ENCODE measurements around the gene POLA1.

GRCh38 chrX:24702362-24703184, 8.9 kb downstream of the POLA1 start:
- TF ChIP-seq POLR2AphosphoS5 (IDR thresholded peaks at IDR 0.05; ENCODE audit: low read depth) (no peak), CTCF (IDR thresholded peaks at IDR 0.05; ENCODE audit: insufficient read depth, low read length) (no peak), SPI1 (IDR thresholded peaks at IDR 0.05; ENCODE audit: borderline replicate concordance, low read depth) (no peak), REST (IDR thresholded peaks at IDR 0.05; ENCODE audit: insufficient replicate concordance, low read depth) (no peak), GABPA (IDR thresholded peaks at IDR 0.05; ENCODE audit: low read depth) (no peak)

All from HL-60 (cell line).